ENCODE measurements around the gene IL6. TPM values are rescaled to one million over a fixed set of nuclear protein-coding genes. Genes with fewer than 3 reads are reported as not detected.
"Not testable (repeated sequence)": the region's sequence is repeated elsewhere in the genome, so short reads cannot be mapped to it uniquely, and the experiment has no call there.

Gene IL6
- total RNA-seq, 2 donors from 2014 or later, result 0.77 TPM; not detected in 1

DNA sequence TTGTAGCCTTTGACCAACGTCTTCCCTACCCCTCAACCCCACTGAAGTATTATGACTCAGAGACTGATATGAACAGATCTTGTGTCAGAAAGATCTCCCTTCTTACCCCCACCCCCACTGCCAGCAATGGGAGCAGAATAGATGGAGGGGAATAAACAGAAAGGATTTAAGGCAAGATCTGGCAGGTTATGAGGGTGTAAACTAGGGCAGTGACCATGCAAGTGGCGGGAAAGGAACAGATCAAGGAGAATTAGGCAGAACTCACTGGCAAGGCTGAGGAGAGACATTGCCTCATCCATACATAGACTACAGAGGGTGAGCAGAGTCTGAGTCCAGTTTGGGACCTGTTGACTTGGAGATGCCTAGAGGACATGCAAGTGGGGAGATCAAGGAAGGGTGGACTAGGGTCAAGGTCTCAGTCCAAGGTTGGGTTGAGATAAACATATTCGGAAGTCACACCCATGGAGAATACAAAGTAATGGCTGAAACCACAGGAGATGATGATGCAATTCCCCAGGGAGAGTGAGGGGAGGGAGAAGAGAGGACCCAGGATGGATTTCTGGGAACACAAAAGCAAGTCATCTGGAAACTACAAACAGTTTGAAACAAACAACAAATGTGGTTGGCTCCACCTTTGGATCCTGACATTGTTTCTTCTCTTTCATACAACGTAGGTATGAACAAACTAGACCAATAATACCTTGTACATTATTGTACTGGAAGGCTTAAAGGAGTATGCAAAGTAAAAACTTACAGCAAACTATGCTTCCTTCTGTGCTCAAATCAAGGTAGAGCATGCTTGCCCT is 44.9 kb upstream of the IL6 start:
- Histone ChIP-seq H3K27ac (no peak overlapping the region), H3K4me3 (no peak overlapping the region), H3K36me3 (no peaks in the 10 kb centered on the region), H3K4me1 (no peaks in the 10 kb centered on the region), H3K9ac (ENCODE audit: low read depth in 2 of 2, low read length in 2 of 2) (no peak overlapping the region), H3K27me3 (no peaks in the 10 kb centered on the region), H3K9me3 (no peaks in the 10 kb centered on the region)
- DNase-seq, result no peak
- TF ChIP-seq, protein P1, sequence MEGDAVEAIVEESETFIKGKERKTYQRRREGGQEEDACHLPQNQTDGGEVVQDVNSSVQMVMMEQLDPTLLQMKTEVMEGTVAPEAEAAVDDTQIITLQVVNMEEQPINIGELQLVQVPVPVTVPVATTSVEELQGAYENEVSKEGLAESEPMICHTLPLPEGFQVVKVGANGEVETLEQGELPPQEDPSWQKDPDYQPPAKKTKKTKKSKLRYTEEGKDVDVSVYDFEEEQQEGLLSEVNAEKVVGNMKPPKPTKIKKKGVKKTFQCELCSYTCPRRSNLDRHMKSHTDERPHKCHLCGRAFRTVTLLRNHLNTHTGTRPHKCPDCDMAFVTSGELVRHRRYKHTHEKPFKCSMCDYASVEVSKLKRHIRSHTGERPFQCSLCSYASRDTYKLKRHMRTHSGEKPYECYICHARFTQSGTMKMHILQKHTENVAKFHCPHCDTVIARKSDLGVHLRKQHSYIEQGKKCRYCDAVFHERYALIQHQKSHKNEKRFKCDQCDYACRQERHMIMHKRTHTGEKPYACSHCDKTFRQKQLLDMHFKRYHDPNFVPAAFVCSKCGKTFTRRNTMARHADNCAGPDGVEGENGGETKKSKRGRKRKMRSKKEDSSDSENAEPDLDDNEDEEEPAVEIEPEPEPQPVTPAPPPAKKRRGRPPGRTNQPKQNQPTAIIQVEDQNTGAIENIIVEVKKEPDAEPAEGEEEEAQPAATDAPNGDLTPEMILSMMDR (IDR thresholded peaks at IDR 0.05), result no peak
- intact Hi-C loops (cut with DNase I), result no loop called here

DNA sequence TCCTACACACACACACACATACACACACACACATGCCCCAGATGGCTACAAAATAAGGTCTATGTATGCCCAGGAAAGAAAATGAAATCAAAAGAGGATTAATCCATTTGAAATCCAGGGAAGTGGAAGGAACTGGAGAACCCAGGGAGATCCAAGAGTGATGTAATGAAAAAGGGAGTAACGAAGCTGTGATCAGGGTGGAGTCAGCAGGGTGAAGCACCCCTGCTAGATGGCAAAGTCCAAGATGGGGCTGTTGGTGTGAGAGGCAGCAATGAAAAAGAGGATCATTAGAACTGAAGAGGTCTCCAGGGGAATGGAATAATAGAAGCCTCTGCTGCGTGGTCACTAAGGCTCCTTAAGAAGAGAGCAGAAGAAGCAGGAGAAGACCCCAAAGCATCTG is 43.6 kb upstream of the IL6 start:
- TF ChIP-seq, protein P1 (IDR thresholded peaks at IDR 0.05), result no peak
- no peaks in the 10 kb centered on the region for H3K9me3 ChIP-seq
- DNase-seq, result no peak

GRCh38 chr7:22686620-22687019 is 40.4 kb upstream of the IL6 start:
- intact Hi-C loops (cut with DNase I), result no loop called here
- DNase-seq, result no peak

More for the DNA sequence above, 43.6 kb upstream of the IL6 start:
- intact Hi-C loops (cut with DNase I), result no loop called here
- no peaks in the 10 kb centered on the region for H3K36me3 ChIP-seq
- H3K27me3 ChIP-seq, result no peaks in the 10 kb centered on the region
- no peak overlapping the region for H3K27ac ChIP-seq
- H3K4me1 ChIP-seq, result no peaks in the 10 kb centered on the region
- no peak overlapping the region for H3K4me3 ChIP-seq
- H3K9ac ChIP-seq (ENCODE audit: low read depth in 2 of 2, low read length in 2 of 2), result no peak overlapping the region

GRCh38 chr7:22688084-22688483 is 38.9 kb upstream of the IL6 start:
- no peak for DNase-seq
- no peaks in the 10 kb centered on the region for H3K9me3 ChIP-seq
- no peaks in the 10 kb centered on the region for H3K27me3 ChIP-seq
- no peak overlapping the region for H3K9ac ChIP-seq (ENCODE audit: low read depth in 2 of 2, low read length in 2 of 2)
- no peaks in the 10 kb centered on the region for H3K36me3 ChIP-seq
- H3K4me1 ChIP-seq, result no peaks in the 10 kb centered on the region
- TF ChIP-seq, protein P1 (IDR thresholded peaks at IDR 0.05), result no peak
- H3K27ac ChIP-seq, result no peak overlapping the region
- intact Hi-C loops (cut with DNase I), result no loop called here
- H3K4me3 ChIP-seq, result no peak overlapping the region

More at GRCh38 chr7:22686620-22687019, 40.4 kb upstream of the IL6 start:
- TF ChIP-seq, protein P1 (IDR thresholded peaks at IDR 0.05), result no peak
- Histone ChIP-seq H3K4me3 (no peak overlapping the region), H3K27ac (no peak overlapping the region), H3K27me3 (no peaks in the 10 kb centered on the region), H3K4me1 (no peaks in the 10 kb centered on the region), H3K9ac (ENCODE audit: low read depth in 2 of 2, low read length in 2 of 2) (no peak overlapping the region), H3K9me3 (no peaks in the 10 kb centered on the region), H3K36me3 (no peaks in the 10 kb centered on the region)

GRCh38 chr7:22688934-22689333 is 38.1 kb upstream of the IL6 start:
- H3K9ac ChIP-seq (ENCODE audit: low read depth in 2 of 2, low read length in 2 of 2); H3K27me3 ChIP-seq; intact Hi-C loops (cut with DNase I); H3K36me3 ChIP-seq; H3K4me1 ChIP-seq; H3K9me3 ChIP-seq; DNase-seq; H3K4me3 ChIP-seq; H3K27ac ChIP-seq: not testable (repeated sequence)

DNA sequence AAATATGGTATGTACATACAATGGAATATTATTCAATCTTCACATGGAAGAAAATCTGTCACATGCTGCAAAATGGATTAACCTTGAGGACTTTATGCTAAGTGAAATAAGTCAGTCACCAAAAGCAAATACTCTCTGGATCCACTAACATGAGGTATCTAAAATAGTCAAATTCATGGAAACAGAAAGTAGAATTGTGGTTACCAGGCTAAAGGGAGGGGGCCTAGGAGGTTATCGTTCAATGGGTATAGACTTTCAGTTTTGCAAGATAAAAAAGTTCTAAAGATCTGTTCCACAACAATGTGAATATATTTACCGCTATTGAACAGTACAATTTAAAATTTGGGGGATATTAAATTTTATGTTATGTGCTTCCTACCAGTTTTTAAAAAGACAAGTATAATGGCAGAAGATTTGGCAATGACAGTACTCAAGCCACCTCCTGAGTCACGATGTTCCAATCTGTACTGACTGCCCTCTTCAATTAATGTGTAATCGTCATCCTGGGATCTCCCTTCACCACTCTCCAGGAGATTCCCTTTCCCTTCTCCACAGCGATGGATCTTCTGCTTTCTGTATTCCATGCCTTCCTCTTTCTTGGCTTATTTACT is 32.3 kb upstream of the IL6 start:
- Histone ChIP-seq H3K9ac (ENCODE audit: low read depth in 2 of 2, low read length in 2 of 2) (no peak overlapping the region), H3K9me3 (no peaks in the 10 kb centered on the region), H3K4me3 (no peak overlapping the region), H3K27me3 (no peaks in the 10 kb centered on the region), H3K4me1 (no peaks in the 10 kb centered on the region), H3K36me3 (no peaks in the 10 kb centered on the region), H3K27ac (no peak overlapping the region)
- intact Hi-C loops (cut with DNase I), result no loop called here
- no peak for DNase-seq
- TF ChIP-seq, protein P1 (IDR thresholded peaks at IDR 0.05), result no peak

Data from colonic mucosa (tissue), 4 donors.